PC-9 (cell line): ENCODE measurements around the gene C1QTNF3.

Source experiments
- CTCF ChIP-seq: fragments of 200-600 bp; sonication (generic); conservative IDR thresholded peaks from 2 replicates; pipeline ENCODE4 v1.6.1; 2017; ENCODE audit warnings: mixed run types, antibody characterized with exemption, mild to moderate bottlenecking, moderate library complexity
- EZH2 ChIP-seq: fragments of 200-600 bp; sonication (generic); IDR thresholded peaks from 2 replicates; pipeline ENCODE4 v1.8.0; 2017; ENCODE audit warnings: antibody characterized with exemption, low read depth

GRCh38 chr5:34001241-34001841 lies 41.7 kb downstream of the C1QTNF3 start:
- TF ChIP-seq CTCF (no peak), EZH2 (no peak)
